Neural progenitor cell (in vitro differentiated cells): ENCODE results near the gene PDE11A. TPM values are rescaled to one million over a fixed set of nuclear protein-coding genes. Genes with fewer than 3 reads are reported as not detected.

Experiments used
- DNase-seq: peaks from one replicate; pipeline ENCODE4 v3.0.0-alpha.2; 2016; ENCODE audit warnings: low spot score
- H2AFZ ChIP-seq: fragments of 200-600 bp; sonication (generic); replicated peaks from 2 replicates; pipeline ENCODE4 v1.6.1; 2016; ENCODE audit warnings: antibody characterized with exemption
- H3F3A ChIP-seq: fragments of 200-600 bp; sonication (generic); 2 replicates; pipeline ENCODE4 v1.6.1; 2016; ENCODE audit warnings: antibody characterized with exemption, low read depth
- H3K27ac ChIP-seq: fragments of 200-600 bp; sonication (generic); 2 replicates; pipeline ENCODE4 v1.5.1; 2016; ENCODE audit warnings: mild to moderate bottlenecking
- H3K27me3 ChIP-seq: fragments of 200-600 bp; sonication (generic); 2 replicates; pipeline ENCODE4 v1.6.1; 2016; ENCODE audit warnings: mild to moderate bottlenecking, moderate library complexity
- H3K36me3 ChIP-seq: fragments of 200-600 bp; sonication (generic); 2 replicates; pipeline ENCODE4 v1.5.1; 2016
- H3K4me1 ChIP-seq: fragments of 200-600 bp; sonication (generic); 2 replicates; pipeline ENCODE4 v1.6.1; 2016; ENCODE audit warnings: mixed run types
- H3K4me2 ChIP-seq: fragments of 200-600 bp; sonication (generic); 2 replicates; pipeline ENCODE4 v1.6.1; 2016
- H3K4me3 ChIP-seq: fragments of 200-600 bp; sonication (generic); 2 replicates; pipeline ENCODE4 v1.5.1; 2016
- H3K79me2 ChIP-seq: fragments of 200-600 bp; sonication (generic); 2 replicates; pipeline ENCODE4 v1.6.1; 2016; ENCODE audit warnings: low read depth
- H3K9ac ChIP-seq: fragments of 200-600 bp; sonication (generic); 2 replicates; pipeline ENCODE4 v1.6.1; 2016
- H3K9me3 ChIP-seq: fragments of 200-600 bp; sonication (generic); 2 replicates; pipeline ENCODE4 v1.5.1; 2016; ENCODE audit warnings: low read depth
- H4K20me1 ChIP-seq: fragments of 200-600 bp; sonication (generic); 2 replicates; pipeline ENCODE4 v1.6.1; 2016; ENCODE audit warnings: low read depth
- H3K27ac Mint-ChIP-seq: 3 replicates; pipeline ENCODE4 v1.8.0; 2021; ENCODE audit warnings: mixed read lengths
- H3K27me3 Mint-ChIP-seq: 2 replicates; pipeline ENCODE4 v1.8.0; 2022; ENCODE audit warnings: low read depth, mild to moderate bottlenecking, inconsistent platforms, moderate library complexity, mixed read lengths; ENCODE audit not compliant: insufficient read depth
- H3K36me3 Mint-ChIP-seq: 3 replicates; pipeline ENCODE4 v1.8.0; 2021; ENCODE audit warnings: mixed read lengths
- H3K4me1 Mint-ChIP-seq: 3 replicates; pipeline ENCODE4 v1.8.0; 2021; ENCODE audit warnings: mixed read lengths
- H3K4me3 Mint-ChIP-seq: 3 replicates; pipeline ENCODE4 v1.8.0; 2021; ENCODE audit warnings: mild to moderate bottlenecking, moderate library complexity, mixed read lengths
- H3K9me3 Mint-ChIP-seq: 3 replicates; pipeline ENCODE4 v1.8.0; 2020; ENCODE audit warnings: mixed read lengths
- CTCF ChIP-seq: fragments of 200-600 bp; sonication (generic); IDR thresholded peaks from 2 replicates; pipeline ENCODE4 v1.5.1; 2017; ENCODE audit warnings: antibody characterized with exemption, mild to moderate bottlenecking
- EZH2 ChIP-seq: fragments of 200-600 bp; sonication (generic); IDR thresholded peaks from 2 replicates; pipeline ENCODE4 v1.6.1; 2017; ENCODE audit warnings: antibody characterized with exemption, mild to moderate bottlenecking, moderate library complexity
- EZH2phosphoT487 ChIP-seq: fragments of 200-600 bp; sonication (generic); IDR thresholded peaks from 2 replicates; pipeline ENCODE4 v1.6.1; 2017; ENCODE audit warnings: antibody characterized with exemption
- total RNA-seq: library from RNA; depleted of rRNA; stranded (reverse); fragments of >200 nt; gene quantifications from 2 replicates; pipeline ENCODE4 v1.2.3, GENCODE V29; 2015; ENCODE audit warnings: low replicate concordance

PDE11A gene
- total RNA-seq, 1 donor from 2014 or later, result 0.13 TPM

GRCh38 chr2:177678939-177679338 lies 393.6 kb downstream of the PDE11A start:
- Mint-ChIP-seq H3K27ac (no peak overlapping the region), H3K4me3 (no peak overlapping the region), H3K27me3 (no peaks in the 10 kb centered on the region), H3K36me3 (no peaks in the 10 kb centered on the region), H3K4me1 (peaks cover 18% of the 10 kb centered on the region), H3K9me3 (no peaks in the 10 kb centered on the region)
- Histone ChIP-seq H3K27ac (no peak overlapping the region), H2AFZ (no peak overlapping the region), H3K36me3 (no peaks in the 10 kb centered on the region), H3K4me3 (no peak overlapping the region), H3K27me3 (peaks cover 14% of the 10 kb centered on the region), H3K9me3 (no peaks in the 10 kb centered on the region), H3K9ac (no peak overlapping the region), H3F3A (no peaks in the 10 kb centered on the region), H3K4me1 (peaks cover 18% of the 10 kb centered on the region), H4K20me1 (no peaks in the 10 kb centered on the region), H3K79me2 (no peaks in the 10 kb centered on the region), H3K4me2 (no peak overlapping the region)
- TF ChIP-seq EZH2, result no peak
- no peak for TF ChIP-seq EZH2phosphoT487
- TF ChIP-seq CTCF, result no peak
- no peak for DNase-seq

DNA sequence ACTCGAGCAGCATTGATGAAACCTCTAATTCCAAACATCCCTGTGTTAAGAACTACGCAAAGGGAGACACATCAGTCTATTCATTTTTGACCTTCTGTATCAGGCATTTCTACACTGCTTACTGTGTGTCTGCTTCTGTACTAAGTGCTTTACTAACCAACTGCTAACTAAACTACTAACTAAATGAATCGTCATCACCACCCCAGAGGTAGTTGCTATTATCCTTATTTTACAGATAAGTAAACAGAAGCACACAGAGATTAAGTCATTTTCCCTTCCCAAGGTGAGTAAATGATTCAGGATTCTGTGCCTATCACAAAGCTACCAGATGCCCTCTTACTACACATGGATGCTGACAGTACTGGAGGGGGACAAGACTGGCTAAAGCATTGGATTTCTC lies 395.9 kb downstream of the PDE11A start:
- H3K4me3 ChIP-seq, result no peak overlapping the region
- H3K27ac ChIP-seq, result no peak overlapping the region
- no peaks in the 10 kb centered on the region for H3K9me3 ChIP-seq
- no peaks in the 10 kb centered on the region for H3F3A ChIP-seq
- H3K4me2 ChIP-seq, result no peak overlapping the region
- H3K4me1 ChIP-seq, result peaks cover 18% of the 10 kb centered on the region
- Mint-ChIP-seq H3K27me3 (peaks cover 4% of the 10 kb centered on the region), H3K9me3 (no peaks in the 10 kb centered on the region), H3K36me3 (no peaks in the 10 kb centered on the region), H3K27ac (no peak overlapping the region), H3K4me3 (no peak overlapping the region), H3K4me1 (peaks cover 33% of the 10 kb centered on the region)
- no peak overlapping the region for H2AFZ ChIP-seq
- no peaks in the 10 kb centered on the region for H3K36me3 ChIP-seq
- no peaks in the 10 kb centered on the region for H3K79me2 ChIP-seq
- H3K9ac ChIP-seq, result no peak overlapping the region
- no peaks in the 10 kb centered on the region for H4K20me1 ChIP-seq
- H3K27me3 ChIP-seq, result peaks cover 16% of the 10 kb centered on the region
- TF ChIP-seq EZH2phosphoT487 (no peak), CTCF (no peak), EZH2 (no peak)
- no peak for DNase-seq

- Mint-ChIP-seq H3K4me3 (no peak overlapping the region), H3K9me3 (no peaks in the 10 kb centered on the region), H3K27me3 (peaks cover 4% of the 10 kb centered on the region), H3K27ac (peak overlapping the region; percentile 93), H3K36me3 (no peaks in the 10 kb centered on the region), H3K4me1 (peaks cover 41% of the 10 kb centered on the region)
- Histone ChIP-seq H4K20me1 (no peaks in the 10 kb centered on the region), H3K9me3 (no peaks in the 10 kb centered on the region), H3K36me3 (no peaks in the 10 kb centered on the region), H3K4me3 (no peak overlapping the region), H3K79me2 (no peaks in the 10 kb centered on the region), H3F3A (peaks cover 5% of the 10 kb centered on the region), H3K4me1 (peaks cover 19% of the 10 kb centered on the region), H3K4me2 (no peak overlapping the region), H3K9ac (no peak overlapping the region), H3K27me3 (peaks cover 16% of the 10 kb centered on the region), H3K27ac (no peak overlapping the region), H2AFZ (no peak overlapping the region)
- TF ChIP-seq EZH2, result no peak
- no peak for TF ChIP-seq CTCF
- TF ChIP-seq EZH2phosphoT487, result no peak
- no peak for DNase-seq
Measured at GRCh38 chr2:177675825-177676224, 396.8 kb downstream of the PDE11A start.
